GM11168 (cell line): ENCODE measurements around the gene NFATC2.
"Not testable (repeated sequence)": the region's sequence is repeated elsewhere in the genome, so short reads cannot be mapped to it uniquely, and the experiment has no call there.

Source experiments
- in situ Hi-C: fragments of 300-500 bp; cut with MboI; formaldehyde crosslinking; loops from one replicate; pipeline ENCODE4 v1.12.0; 2022; ENCODE audit warnings: low sequenced_read_pairs; ENCODE audit not compliant: unreplicated experiment

NFATC2 gene

GRCh38 chr20:51354191-51354768 is 188.2 kb downstream of the NFATC2 start:
- in situ Hi-C loops: no loop called here

GRCh38 chr20:51353491-51353890 is 189.0 kb downstream of the NFATC2 start:
- in situ Hi-C loops: no loop called here

- in situ Hi-C loops: no loop called here
Observed at GRCh38 chr20:51352791-51353190, 189.7 kb downstream of the NFATC2 start.

DNA sequence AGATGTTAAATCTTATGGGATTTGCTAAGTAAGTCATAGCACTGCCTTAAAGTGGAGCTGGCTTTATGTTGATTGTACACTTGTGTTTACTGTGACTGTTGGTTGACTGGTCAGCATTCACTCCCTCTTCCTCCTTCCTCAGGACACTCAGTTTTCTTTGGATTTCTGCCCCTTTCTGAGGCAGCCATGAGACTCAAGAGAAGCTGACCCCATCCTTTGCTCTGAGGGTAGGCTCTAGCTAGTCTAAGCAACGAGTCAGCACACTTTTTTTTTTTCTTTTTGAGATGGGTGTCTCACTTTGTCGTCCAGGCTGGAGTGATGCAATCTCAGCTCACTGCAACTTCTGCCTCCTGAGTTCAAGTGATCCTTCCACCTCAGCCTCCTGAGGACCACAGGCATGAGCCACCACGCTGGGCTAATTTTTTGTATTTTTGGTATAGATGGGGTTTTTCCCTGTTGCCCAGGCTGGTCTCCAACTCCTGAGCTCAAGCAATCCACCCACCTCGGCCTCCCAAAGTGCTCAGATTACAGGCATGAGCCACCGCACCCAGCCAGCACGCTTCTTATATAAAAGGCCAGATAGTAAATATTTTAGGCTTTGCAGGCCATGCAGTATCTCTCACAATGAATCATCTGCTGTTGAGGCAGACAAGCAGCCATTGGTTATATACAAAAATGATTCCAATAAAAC is 191.4 kb downstream of the NFATC2 start:
- in situ Hi-C loops: no loop called here

DNA sequence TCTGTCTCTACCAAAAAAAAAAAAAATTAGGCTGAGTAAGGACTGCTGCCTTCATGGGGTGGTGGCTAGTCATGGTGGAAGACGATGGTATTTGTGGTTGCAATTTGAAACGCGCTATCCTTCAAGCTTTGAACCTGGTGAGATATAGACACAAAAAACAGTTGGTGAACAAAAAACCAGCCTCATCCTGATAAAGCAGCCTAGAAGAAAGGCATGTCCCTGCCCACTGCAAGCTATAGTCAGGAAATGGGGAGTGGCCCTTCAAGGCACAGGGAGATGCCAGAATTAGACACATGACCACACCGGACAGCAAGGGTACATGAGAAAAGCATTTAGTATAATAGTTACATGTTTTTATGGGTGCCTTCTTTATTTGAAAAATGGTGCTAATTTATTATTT is 193.6 kb downstream of the NFATC2 start:
- in situ Hi-C loops: no loop called here

- in situ Hi-C loops: no loop called here
Observed at GRCh38 chr20:51347831-51348230, 194.7 kb downstream of the NFATC2 start.

- in situ Hi-C loops: no loop called here
Observed at GRCh38 chr20:51346686-51347485, 195.6 kb downstream of the NFATC2 start.

DNA sequence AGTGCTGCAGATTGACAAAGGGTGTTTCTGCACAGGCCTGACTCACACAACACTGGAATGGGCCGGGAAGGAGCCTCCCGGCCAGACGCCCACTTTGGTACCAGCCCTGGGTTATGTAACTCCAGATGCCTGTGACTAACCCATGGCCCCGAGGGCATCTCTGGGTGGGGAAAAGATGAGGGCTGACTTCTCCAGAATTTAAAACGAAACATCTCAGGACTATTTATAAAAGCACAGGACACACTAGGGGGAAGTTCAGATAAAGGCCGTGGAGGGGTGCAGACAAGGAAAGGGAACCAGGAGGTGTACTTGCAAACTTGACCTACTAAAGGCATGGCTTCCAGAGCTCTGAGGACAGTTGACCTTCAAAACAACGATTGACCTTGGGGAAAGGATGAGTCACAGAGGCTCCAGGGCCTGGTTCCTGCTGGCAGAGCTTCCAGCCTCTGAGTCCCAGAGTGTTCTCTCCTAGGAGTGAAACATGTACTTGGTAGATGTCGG is 196.9 kb downstream of the NFATC2 start:
- in situ Hi-C loops: no loop called here

- in situ Hi-C loops: not testable (repeated sequence)
Observed at GRCh38 chr20:51343802-51344201, 198.7 kb downstream of the NFATC2 start.

GRCh38 chr20:51342510-51343236 is 199.8 kb downstream of the NFATC2 start:
- in situ Hi-C loops: no loop called here

DNA sequence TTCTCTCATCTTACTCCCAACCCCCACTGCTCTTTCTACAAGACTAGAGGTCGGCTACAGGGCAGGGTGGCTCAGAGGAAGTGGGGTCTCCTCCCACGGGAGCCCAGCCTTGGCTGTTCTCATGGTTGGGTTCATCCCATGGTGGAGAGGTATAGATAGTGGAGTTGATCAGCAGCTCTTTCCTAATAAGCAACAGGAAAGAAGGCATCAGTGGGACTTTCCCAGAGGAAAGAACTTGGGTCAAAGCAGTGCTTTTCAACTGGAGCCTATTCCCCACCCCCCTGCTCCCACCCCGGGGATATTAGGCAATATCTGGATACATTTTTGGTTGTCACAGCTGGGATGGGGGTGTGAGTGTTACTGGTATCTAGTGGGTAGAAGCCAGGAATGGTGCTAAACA is 200.9 kb downstream of the NFATC2 start:
- in situ Hi-C loops: no loop called here

- in situ Hi-C loops: no loop called here
Observed at GRCh38 chr20:51340451-51340840, 202.1 kb downstream of the NFATC2 start.

DNA sequence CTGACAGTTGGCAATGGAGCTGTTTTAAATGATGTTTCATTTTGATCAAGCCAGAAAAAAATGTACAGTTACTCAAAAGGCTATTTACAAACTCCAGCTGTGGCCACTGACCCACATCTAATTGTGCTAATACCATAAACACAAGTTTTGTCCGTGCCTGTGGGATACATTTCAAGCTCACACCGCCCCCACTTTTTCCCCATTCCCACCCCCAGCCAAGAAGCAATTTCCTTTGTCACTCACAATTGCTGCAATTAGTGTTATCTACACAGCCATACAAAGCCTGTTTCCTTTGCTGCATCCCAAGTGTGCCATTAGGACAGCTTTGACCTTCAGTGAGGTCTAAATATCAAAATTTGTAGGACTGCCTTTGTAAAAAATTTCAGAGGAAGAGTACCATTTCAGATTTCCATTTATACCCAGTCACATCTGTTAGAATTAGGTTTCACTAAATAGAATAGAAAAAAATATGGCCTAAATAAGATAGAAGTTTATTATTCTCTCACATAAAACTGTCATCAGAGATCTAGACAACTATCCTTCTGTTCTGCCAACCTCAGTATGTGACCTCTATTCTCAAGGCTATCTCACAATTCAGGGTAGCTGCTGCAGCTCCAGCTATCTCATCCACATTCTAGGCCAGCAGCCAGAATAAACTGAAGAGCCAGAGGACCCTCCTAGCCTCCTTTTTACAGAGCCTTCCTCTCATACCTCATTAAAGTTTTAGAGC is 202.6 kb downstream of the NFATC2 start:
- in situ Hi-C loops: no loop called here

GRCh38 chr20:51338692-51339440 is 203.7 kb downstream of the NFATC2 start:
- in situ Hi-C loops: no loop called here

- in situ Hi-C loops: no loop called here
Observed at GRCh38 chr20:51337126-51337805, 205.3 kb downstream of the NFATC2 start.
